OCI-LY1 (cell line): ENCODE results near the gene GNL3L.
"Not testable (repeated sequence)": the region's sequence is repeated elsewhere in the genome, so short reads cannot be mapped to it uniquely, and the experiment has no call there.

Source experiments
- H2AFZ ChIP-seq: fragments of 200-600 bp; sonication (generic), shearing (Covaris generic); 2 replicates; pipeline ENCODE4 v1.6.0; 2014; ENCODE audit warnings: antibody characterized with exemption, mild to moderate bottlenecking, low read length
- H3F3A ChIP-seq: fragments of 200-600 bp; sonication (generic), shearing (Covaris generic); 2 replicates; pipeline ENCODE4 v1.6.0; 2014; ENCODE audit warnings: mild to moderate bottlenecking, antibody characterized with exemption, low read length, moderate library complexity; ENCODE audit not compliant: insufficient read depth
- H3K27ac ChIP-seq: fragments of 200-600 bp; sonication (generic); 2 replicates; pipeline ENCODE4 v1.5.1; 2014; ENCODE audit warnings: low read length, mixed run types, mild to moderate bottlenecking, low read depth; ENCODE audit not compliant: poor library complexity, severe bottlenecking
- H3K27me3 ChIP-seq: fragments of 200-600 bp; sonication (generic); 2 replicates; pipeline ENCODE4 v1.6.0; 2014; ENCODE audit warnings: antibody characterized with exemption, mild to moderate bottlenecking, low read length, moderate library complexity; ENCODE audit not compliant: insufficient read depth
- H3K36me3 ChIP-seq: fragments of 200-600 bp; sonication (generic); 2 replicates; pipeline ENCODE4 v1.6.1; 2014; ENCODE audit warnings: mild to moderate bottlenecking, antibody characterized with exemption, low read length, moderate library complexity, mixed read lengths; ENCODE audit not compliant: insufficient read depth
- H3K4me1 ChIP-seq: fragments of 200-600 bp; sonication (generic); 2 replicates; pipeline ENCODE4 v1.5.1; 2014; ENCODE audit warnings: mild to moderate bottlenecking, low read length, moderate library complexity; ENCODE audit not compliant: insufficient read depth, severe bottlenecking
- H3K4me2 ChIP-seq: fragments of 200-600 bp; sonication (generic), shearing (Covaris generic); 2 replicates; pipeline ENCODE4 v1.6.1; 2014; ENCODE audit warnings: low read length
- H3K4me3 ChIP-seq: fragments of 200-600 bp; sonication (generic); 2 replicates; pipeline ENCODE4 v1.5.1; 2014; ENCODE audit warnings: low read length, low read depth, mild to moderate bottlenecking, mixed read lengths; ENCODE audit not compliant: poor library complexity, severe bottlenecking
- H3K79me2 ChIP-seq: fragments of 200-600 bp; shearing (Covaris generic); 2 replicates; pipeline ENCODE4 v1.6.1; 2016; ENCODE audit warnings: mixed run types, low read length, mixed read lengths; ENCODE audit not compliant: insufficient read depth
- H3K9ac ChIP-seq: fragments of 200-600 bp; sonication (generic), shearing (Covaris generic); 2 replicates; pipeline ENCODE4 v1.6.1; 2014; ENCODE audit warnings: mild to moderate bottlenecking, low read length, mixed read lengths
- H3K9me2 ChIP-seq: fragments of 200-600 bp; sonication (generic), shearing (Covaris generic); 2 replicates; pipeline ENCODE4 v1.6.1; 2014; ENCODE audit warnings: low read depth, mild to moderate bottlenecking, low read length, mixed read lengths
- H3K9me3 ChIP-seq: fragments of 200-600 bp; shearing (Covaris generic); 2 replicates; pipeline ENCODE4 v1.6.1; 2014; ENCODE audit warnings: low read length, mixed read lengths
- H4K20me1 ChIP-seq: fragments of 200-600 bp; sonication (generic), shearing (Covaris generic); 2 replicates; pipeline ENCODE4 v1.6.0; 2016; ENCODE audit warnings: mild to moderate bottlenecking, low read length; ENCODE audit not compliant: insufficient read depth
- EZH2 ChIP-seq: fragments of 200-600 bp; sonication (generic), shearing (Covaris generic); IDR thresholded peaks from 2 replicates; pipeline ENCODE4 v1.8.0; 2017; ENCODE audit warnings: borderline replicate concordance, mixed run types, mild to moderate bottlenecking, antibody characterized with exemption, low read length, moderate library complexity, mixed read lengths
- TF ChIP-seq, protein P1 (sequence below): fragments of 200-600 bp; sonication (generic), shearing (Covaris generic); IDR thresholded peaks from 2 replicates; pipeline ENCODE4 v1.5.1; 2017; ENCODE audit warnings: mild to moderate bottlenecking, antibody characterized with exemption, low read length, moderate library complexity, mixed read lengths

Gene GNL3L

DNA sequence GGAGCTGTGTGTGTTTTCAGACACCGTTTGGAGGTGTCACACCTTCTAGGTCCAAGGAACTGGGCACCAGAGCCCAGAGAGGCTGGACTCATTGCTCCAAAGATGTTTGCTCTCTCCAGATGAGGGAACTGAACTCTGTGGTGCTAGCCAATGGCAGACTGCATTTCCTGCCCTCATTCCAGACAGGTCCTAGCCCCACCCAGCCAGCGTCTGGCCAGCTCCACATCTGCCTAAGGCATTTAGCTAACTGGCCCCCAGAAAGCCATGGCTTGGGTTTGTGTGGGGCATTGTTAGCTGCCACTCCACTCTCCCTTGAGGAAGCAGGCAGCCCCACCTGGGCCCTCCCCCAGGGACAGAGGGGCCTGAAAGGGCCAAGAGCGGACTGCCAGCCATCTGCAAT lies 45.4 kb upstream of the GNL3L start:
- Histone ChIP-seq H3K36me3 (no peaks in the 10 kb centered on the region), H3K4me2 (no peak overlapping the region), H2AFZ (no peak overlapping the region), H3K27ac (no peak overlapping the region), H3F3A (no peaks in the 10 kb centered on the region), H3K9me2 (no peaks in the 10 kb centered on the region), H4K20me1 (no peaks in the 10 kb centered on the region), H3K9me3 (no peaks in the 10 kb centered on the region), H3K4me3 (no peak overlapping the region), H3K4me1 (peaks cover 9% of the 10 kb centered on the region), H3K9ac (no peak overlapping the region), H3K27me3 (no peaks in the 10 kb centered on the region), H3K79me2 (no peaks in the 10 kb centered on the region)
- TF ChIP-seq, protein P1, sequence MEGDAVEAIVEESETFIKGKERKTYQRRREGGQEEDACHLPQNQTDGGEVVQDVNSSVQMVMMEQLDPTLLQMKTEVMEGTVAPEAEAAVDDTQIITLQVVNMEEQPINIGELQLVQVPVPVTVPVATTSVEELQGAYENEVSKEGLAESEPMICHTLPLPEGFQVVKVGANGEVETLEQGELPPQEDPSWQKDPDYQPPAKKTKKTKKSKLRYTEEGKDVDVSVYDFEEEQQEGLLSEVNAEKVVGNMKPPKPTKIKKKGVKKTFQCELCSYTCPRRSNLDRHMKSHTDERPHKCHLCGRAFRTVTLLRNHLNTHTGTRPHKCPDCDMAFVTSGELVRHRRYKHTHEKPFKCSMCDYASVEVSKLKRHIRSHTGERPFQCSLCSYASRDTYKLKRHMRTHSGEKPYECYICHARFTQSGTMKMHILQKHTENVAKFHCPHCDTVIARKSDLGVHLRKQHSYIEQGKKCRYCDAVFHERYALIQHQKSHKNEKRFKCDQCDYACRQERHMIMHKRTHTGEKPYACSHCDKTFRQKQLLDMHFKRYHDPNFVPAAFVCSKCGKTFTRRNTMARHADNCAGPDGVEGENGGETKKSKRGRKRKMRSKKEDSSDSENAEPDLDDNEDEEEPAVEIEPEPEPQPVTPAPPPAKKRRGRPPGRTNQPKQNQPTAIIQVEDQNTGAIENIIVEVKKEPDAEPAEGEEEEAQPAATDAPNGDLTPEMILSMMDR: no peak
- TF ChIP-seq EZH2: no peak

DNA sequence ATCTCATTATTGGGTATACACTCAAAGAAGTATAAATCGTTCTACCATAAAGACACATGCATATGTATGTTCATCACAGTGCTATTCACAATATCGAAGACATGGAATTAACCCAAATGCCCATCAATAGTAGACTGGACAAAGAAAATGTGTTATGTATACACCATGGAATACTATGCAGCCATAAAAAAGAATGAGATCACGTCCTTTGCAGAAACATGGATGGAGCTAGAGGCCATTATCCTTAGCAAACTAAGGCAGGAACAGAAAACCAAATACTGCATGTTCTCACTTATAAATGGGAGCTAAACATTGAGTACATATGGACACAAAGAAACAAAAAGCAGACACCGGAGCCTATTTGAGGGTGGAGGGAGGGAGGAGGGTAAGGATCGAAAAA lies 40.2 kb upstream of the GNL3L start:
- H3K4me3 ChIP-seq, H3K4me2 ChIP-seq, H3K9me2 ChIP-seq, H3F3A ChIP-seq, H3K27me3 ChIP-seq, H2AFZ ChIP-seq, H4K20me1 ChIP-seq, H3K27ac ChIP-seq, H3K9ac ChIP-seq, H3K36me3 ChIP-seq, H3K79me2 ChIP-seq, H3K4me1 ChIP-seq, H3K9me3 ChIP-seq: not testable (repeated sequence)

DNA sequence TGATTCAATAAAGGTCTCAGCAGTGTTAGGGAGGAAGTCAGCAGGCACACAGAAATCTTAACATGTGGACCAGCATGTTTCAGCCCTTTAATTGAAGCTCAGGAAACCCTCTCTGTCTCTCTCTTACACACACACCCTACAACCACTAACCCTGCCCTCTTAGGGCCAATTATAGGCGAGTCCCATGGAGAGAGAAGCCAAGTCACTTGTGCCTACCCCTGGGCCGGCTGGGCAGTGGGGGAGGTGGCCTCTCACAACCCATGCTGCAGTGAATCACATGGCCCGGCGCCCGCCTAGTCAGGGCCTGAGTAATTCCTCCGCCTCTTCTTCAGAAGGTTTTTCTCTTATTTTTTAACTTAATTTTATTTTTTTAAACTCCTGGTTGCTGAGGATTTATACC lies 37.7 kb upstream of the GNL3L start:
- no peaks in the 10 kb centered on the region for H3K27me3 ChIP-seq
- no peaks in the 10 kb centered on the region for H4K20me1 ChIP-seq
- no peaks in the 10 kb centered on the region for H3K9me3 ChIP-seq
- H2AFZ ChIP-seq: no peak overlapping the region
- no peaks in the 10 kb centered on the region for H3F3A ChIP-seq
- H3K9ac ChIP-seq: no peak overlapping the region
- no peak for TF ChIP-seq EZH2
- TF ChIP-seq, protein P1: no peak
- no peaks in the 10 kb centered on the region for H3K9me2 ChIP-seq
- H3K79me2 ChIP-seq: no peaks in the 10 kb centered on the region
- H3K4me3 ChIP-seq: no peak overlapping the region
- no peaks in the 10 kb centered on the region for H3K4me1 ChIP-seq
- no peaks in the 10 kb centered on the region for H3K36me3 ChIP-seq
- H3K4me2 ChIP-seq: no peak overlapping the region
- H3K27ac ChIP-seq: no peak overlapping the region

DNA sequence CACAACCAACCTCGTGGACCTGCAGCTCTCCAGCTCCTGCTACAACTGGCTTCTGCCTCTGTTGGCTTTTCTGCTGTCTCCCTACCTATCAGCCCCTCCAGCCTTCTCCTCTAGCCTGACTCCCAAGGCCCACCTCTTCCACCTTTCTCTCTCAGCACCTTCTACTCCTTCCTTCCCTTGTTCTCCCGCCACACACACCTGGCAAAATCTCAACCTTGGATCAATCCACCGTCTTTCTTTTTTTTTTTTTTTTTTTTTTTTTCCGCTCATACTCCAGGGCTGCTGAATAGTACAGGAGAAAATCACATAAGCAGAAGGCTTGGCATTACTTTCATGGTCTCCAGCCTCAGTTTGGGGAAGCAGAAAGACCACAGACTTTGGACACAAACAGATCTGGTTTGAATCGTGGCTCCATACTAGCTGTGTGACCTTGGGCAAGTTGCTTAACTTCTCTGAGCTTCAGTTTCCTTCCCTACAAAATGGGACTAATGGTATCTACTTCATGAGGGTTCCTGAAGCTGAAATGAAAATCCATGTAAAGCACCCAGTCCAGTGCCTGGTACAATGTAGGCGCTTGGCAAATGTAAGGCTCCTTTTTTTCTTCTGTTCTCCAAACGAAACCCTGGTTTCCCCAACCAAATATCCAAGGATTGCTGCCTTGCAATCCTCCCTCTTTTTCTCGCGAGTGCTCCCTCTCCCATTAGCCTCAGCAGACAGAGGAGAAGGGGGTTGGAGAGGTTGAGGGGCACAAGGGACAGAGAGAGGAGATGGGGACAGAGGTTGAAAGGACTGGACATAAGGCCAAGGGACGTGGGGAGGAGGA lies 35.6 kb upstream of the GNL3L start:
- no peaks in the 10 kb centered on the region for H3K36me3 ChIP-seq
- no peak overlapping the region for H3K4me3 ChIP-seq
- no peak overlapping the region for H3K9ac ChIP-seq
- no peaks in the 10 kb centered on the region for H3F3A ChIP-seq
- H3K4me2 ChIP-seq: no peak overlapping the region
- H3K9me2 ChIP-seq: no peaks in the 10 kb centered on the region
- H3K9me3 ChIP-seq: no peaks in the 10 kb centered on the region
- H2AFZ ChIP-seq: no peak overlapping the region
- no peak overlapping the region for H3K27ac ChIP-seq
- TF ChIP-seq, protein P1: no peak
- TF ChIP-seq EZH2: no peak
- H3K4me1 ChIP-seq: no peaks in the 10 kb centered on the region
- no peaks in the 10 kb centered on the region for H4K20me1 ChIP-seq
- no peaks in the 10 kb centered on the region for H3K27me3 ChIP-seq
- no peaks in the 10 kb centered on the region for H3K79me2 ChIP-seq
